ENCODE data around the gene MED15. TPM values are rescaled to one million over a fixed set of nuclear protein-coding genes. Genes with fewer than 3 reads are reported as not detected.
A peak's percentile ranks its signal among the peaks of the same experiment; 100 is the strongest.

Gene MED15
- total RNA-seq, 5 donors from 2014 or later (not counting 1 experiment from before 2014, with no cell fraction given): 214 to 317 (median 262) TPM

GRCh38 chr22:20545681-20546521 is 38.5 kb downstream of the MED15 start:
- peak overlapping the region; percentile 94 to 95 for H3K27ac Mint-ChIP-seq
- no peak for ATAC-seq (replicated peaks in 1 of 4)
- H3K9me3 Mint-ChIP-seq: no peaks in the 10 kb centered on the region
- H3K4me3 Mint-ChIP-seq: peak overlapping the region in 1 of 3 donors; percentile 37
- H3K4me1 Mint-ChIP-seq: peaks cover 71 to 82% (median 78%) of the 10 kb centered on the region in 3 donors
- H3K36me3 ChIP-seq (ENCODE audit: control insufficient read depth in 2 of 2, extremely low read depth in 1 of 2, insufficient read depth in 1 of 2, low read length in 1 of 2): peaks cover 6 to 24% of the 10 kb centered on the region in 2 donors
- ChIA-PET POLR2A (no interaction called here), CTCF (interaction anchor here in 1 of 2 donors (1.0 kb wide), 1 partner anchor 12 kb away, joined by 3 read pairs; no protein-coding TSS in a partner anchor)
- H3K4me3 ChIP-seq (ENCODE audit: control insufficient read depth in 1 of 2, extremely low read depth in 1 of 2, low read length in 1 of 2): no peak overlapping the region
- peaks cover 30% of the 10 kb centered on the region for H3K36me3 Mint-ChIP-seq
- H3K27ac ChIP-seq (ENCODE audit: low read length): peak overlapping the region; percentile 38
- peaks cover 41 to 72% of the 10 kb centered on the region in 2 experiments for H3K4me1 ChIP-seq (ENCODE audit: control insufficient read depth in 1 of 2, extremely low read depth in 1 of 2, insufficient read depth in 2 of 2, low read length in 2 of 2)
- no peak for DNase-seq
- H3K27me3 Mint-ChIP-seq: no peaks in the 10 kb centered on the region
- 87% methylated on average over 3 of the region's 10 CpGs for WGBS (ENCODE audit: insufficient coverage)
- H3K9me3 ChIP-seq: no peaks in the 10 kb centered on the region
- no peaks in the 10 kb centered on the region for H3K27me3 ChIP-seq (replicated peaks in 1 of 2; ENCODE audit: control insufficient read depth in 2 of 2, extremely low read depth in 1 of 2, insufficient read depth in 2 of 2, low read length in 1 of 2)

DNA sequence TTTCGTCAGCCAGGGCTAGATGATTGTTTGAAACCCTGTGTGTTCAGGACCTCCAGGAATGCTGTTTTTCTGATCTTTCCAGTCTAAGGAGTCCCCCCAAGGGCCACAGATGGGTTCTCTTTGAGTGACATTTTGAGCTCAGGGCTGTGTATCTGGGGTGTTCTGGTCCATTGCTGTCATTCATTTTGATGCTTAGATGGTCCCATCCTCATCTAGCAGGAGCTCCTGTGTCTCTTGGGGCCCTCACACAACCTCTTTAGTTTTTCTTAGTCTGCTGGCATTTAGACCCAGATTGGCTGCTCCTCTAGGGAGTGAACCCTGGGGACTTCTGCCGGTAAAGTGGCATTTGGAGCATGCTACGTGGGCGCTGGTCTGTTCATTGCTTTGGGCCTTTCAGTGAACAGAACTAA is 39.1 kb downstream of the MED15 start:
- Mint-ChIP-seq H3K27ac (peak overlapping the region; percentile 94 to 95), H3K27me3 (no peaks in the 10 kb centered on the region), H3K9me3 (no peaks in the 10 kb centered on the region), H3K36me3 (peaks cover 33% of the 10 kb centered on the region), H3K4me1 (peaks cover 77 to 88% (median 84%) of the 10 kb centered on the region in 3 donors), H3K4me3 (no peak overlapping the region)
- Histone ChIP-seq H3K4me3 (ENCODE audit: control insufficient read depth in 1 of 2, extremely low read depth in 1 of 2, low read length in 1 of 2) (no peak overlapping the region), H3K9me3 (no peaks in the 10 kb centered on the region), H3K27me3 (replicated peaks in 1 of 2; ENCODE audit: control insufficient read depth in 2 of 2, extremely low read depth in 1 of 2, insufficient read depth in 2 of 2, low read length in 1 of 2) (no peaks in the 10 kb centered on the region), H3K27ac (ENCODE audit: low read length) (peak overlapping the region; percentile 38), H3K4me1 (ENCODE audit: control insufficient read depth in 1 of 2, extremely low read depth in 1 of 2, insufficient read depth in 2 of 2, low read length in 2 of 2) (peaks cover 47 to 79% of the 10 kb centered on the region in 2 experiments), H3K36me3 (ENCODE audit: control insufficient read depth in 2 of 2, extremely low read depth in 1 of 2, insufficient read depth in 1 of 2, low read length in 1 of 2) (peaks cover 6 to 20% of the 10 kb centered on the region in 2 donors)
- DNase-seq (no peak), ATAC-seq (replicated peaks in 1 of 4) (no peak)
- POLR2A ChIA-PET: no interaction called here
- no CpG with 5 or more reads among the region's 4 CpGs for WGBS (ENCODE audit: insufficient coverage)
- CTCF ChIA-PET: interaction anchor here in 1 of 2 donors (0.6 to 1.0 kb wide), 3 partner anchors 11 to 37 kb away, joined by 3 to 9 read pairs (median 4); no protein-coding TSS in a partner anchor

GRCh38 chr22:20547029-20547428 is 39.6 kb downstream of the MED15 start:
- H3K4me3 Mint-ChIP-seq: no peak overlapping the region
- H3K27me3 Mint-ChIP-seq: no peaks in the 10 kb centered on the region
- H3K4me1 Mint-ChIP-seq: peaks cover 82 to 90% (median 87%) of the 10 kb centered on the region in 3 donors
- POLR2A ChIA-PET: interaction anchor here in 1 of 2 donors (0.6 kb wide), 1 partner anchor 9 kb away, joined by 6 read pairs; no protein-coding TSS in a partner anchor
- H3K9me3 Mint-ChIP-seq: no peaks in the 10 kb centered on the region
- Histone ChIP-seq H3K36me3 (ENCODE audit: control insufficient read depth in 2 of 2, extremely low read depth in 1 of 2, insufficient read depth in 1 of 2, low read length in 1 of 2) (peaks cover 6 to 18% of the 10 kb centered on the region in 2 donors), H3K4me3 (ENCODE audit: control insufficient read depth in 1 of 2, extremely low read depth in 1 of 2, low read length in 1 of 2) (no peak overlapping the region), H3K4me1 (ENCODE audit: control insufficient read depth in 1 of 2, extremely low read depth in 1 of 2, insufficient read depth in 2 of 2, low read length in 2 of 2) (peaks cover 52 to 84% of the 10 kb centered on the region in 2 experiments), H3K27me3 (replicated peaks in 1 of 2; ENCODE audit: control insufficient read depth in 2 of 2, extremely low read depth in 1 of 2, insufficient read depth in 2 of 2, low read length in 1 of 2) (no peaks in the 10 kb centered on the region), H3K9me3 (no peaks in the 10 kb centered on the region), H3K27ac (ENCODE audit: low read length) (no peak overlapping the region)
- ATAC-seq (replicated peaks in 1 of 4) (no peak), DNase-seq (no peak)
- H3K36me3 Mint-ChIP-seq: peaks cover 35% of the 10 kb centered on the region
- peak overlapping the region; percentile 49 to 58 for H3K27ac Mint-ChIP-seq
- CTCF ChIA-PET: interaction anchor here in 1 of 2 donors (0.6 to 1.0 kb wide), 3 partner anchors 10 to 38 kb away, joined by 3 to 9 read pairs (median 4); no protein-coding TSS in a partner anchor

GRCh38 chr22:20548806-20549205 is 41.4 kb downstream of the MED15 start:
- Mint-ChIP-seq H3K4me3 (peak overlapping the region; percentile 75 to 81 (median 79)), H3K27me3 (no peaks in the 10 kb centered on the region), H3K27ac (peak overlapping the region; percentile 98 to 99), H3K4me1 (peaks cover 86 to 94% (median 91%) of the 10 kb centered on the region in 3 donors), H3K9me3 (no peaks in the 10 kb centered on the region), H3K36me3 (peaks cover 25% of the 10 kb centered on the region)
- peaks cover 65 to 94% of the 10 kb centered on the region in 2 experiments for H3K4me1 ChIP-seq (ENCODE audit: control insufficient read depth in 1 of 2, extremely low read depth in 1 of 2, insufficient read depth in 2 of 2, low read length in 2 of 2)
- H3K9me3 ChIP-seq: no peaks in the 10 kb centered on the region
- DNase-seq (no peak), ATAC-seq (replicated peaks in 1 of 4) (no peak)
- peak overlapping the region; percentile 82 for H3K27ac ChIP-seq (ENCODE audit: low read length)
- CTCF ChIA-PET: interaction anchor here in 1 of 2 donors (0.6 to 1.4 kb wide), 6 partner anchors 15 to 54 kb away, joined by 3 to 7 read pairs (median 4); no protein-coding TSS in a partner anchor
- POLR2A ChIA-PET: interaction anchor here in 1 of 2 donors (0.6 to 0.7 kb wide), 2 partner anchors 23 to 53 kb away, joined by 3 read pairs; partner anchors contain the start of gene KLHL22
- H3K36me3 ChIP-seq (ENCODE audit: control insufficient read depth in 2 of 2, extremely low read depth in 1 of 2, insufficient read depth in 1 of 2, low read length in 1 of 2): peaks cover 12 to 29% of the 10 kb centered on the region in 2 donors
- no peak overlapping the region for H3K4me3 ChIP-seq (ENCODE audit: control insufficient read depth in 1 of 2, extremely low read depth in 1 of 2, low read length in 1 of 2)
- WGBS (ENCODE audit: insufficient coverage): 69% methylated on average over 3 of the region's 4 CpGs
- no peaks in the 10 kb centered on the region for H3K27me3 ChIP-seq (replicated peaks in 1 of 2; ENCODE audit: control insufficient read depth in 2 of 2, extremely low read depth in 1 of 2, insufficient read depth in 2 of 2, low read length in 1 of 2)

GRCh38 chr22:20549232-20549841 is 41.9 kb downstream of the MED15 start:
- H3K9me3 ChIP-seq: no peaks in the 10 kb centered on the region
- H3K36me3 Mint-ChIP-seq: peaks cover 23% of the 10 kb centered on the region
- peaks cover 83 to 94% (median 91%) of the 10 kb centered on the region in 3 donors for H3K4me1 Mint-ChIP-seq
- peak; percentile 69 to 81 (median 71) for ATAC-seq (replicated peaks in 1 of 4)
- peaks cover 17 to 34% of the 10 kb centered on the region in 2 donors for H3K36me3 ChIP-seq (ENCODE audit: control insufficient read depth in 2 of 2, extremely low read depth in 1 of 2, insufficient read depth in 1 of 2, low read length in 1 of 2)
- no peaks in the 10 kb centered on the region for H3K27me3 Mint-ChIP-seq
- H3K27ac ChIP-seq (ENCODE audit: low read length): peak overlapping the region; percentile 82
- WGBS (ENCODE audit: insufficient coverage): 0% methylated on average over 1 of the region's 7 CpGs
- H3K9me3 Mint-ChIP-seq: no peaks in the 10 kb centered on the region
- peak overlapping the region; percentile 27 to 39 for H3K4me3 ChIP-seq (ENCODE audit: control insufficient read depth in 1 of 2, extremely low read depth in 1 of 2, low read length in 1 of 2)
- peak overlapping the region; percentile 98 to 99 for H3K27ac Mint-ChIP-seq
- H3K4me3 Mint-ChIP-seq: peak overlapping the region; percentile 75 to 81 (median 79)
- ChIA-PET POLR2A (interaction anchor here in 1 of 2 donors (0.7 kb wide), 1 partner anchor 23 kb away, joined by 3 read pairs; no protein-coding TSS in a partner anchor), CTCF (interaction anchor here in 1 of 2 donors (0.6 to 1.4 kb wide), 6 partner anchors 14 to 55 kb away, joined by 3 to 7 read pairs (median 4); no protein-coding TSS in a partner anchor)
- no peaks in the 10 kb centered on the region for H3K27me3 ChIP-seq (replicated peaks in 1 of 2; ENCODE audit: control insufficient read depth in 2 of 2, extremely low read depth in 1 of 2, insufficient read depth in 2 of 2, low read length in 1 of 2)
- peaks cover 70 to 97% of the 10 kb centered on the region in 2 experiments for H3K4me1 ChIP-seq (ENCODE audit: control insufficient read depth in 1 of 2, extremely low read depth in 1 of 2, insufficient read depth in 2 of 2, low read length in 2 of 2)
- DNase-seq: peak; percentile 48 to 85 (median 65)
